Gastrocnemius medialis (tissue), 4 donors: ENCODE results near the gene TRABD2A. TPM values are rescaled to one million over a fixed set of nuclear protein-coding genes. Genes with fewer than 3 reads are reported as not detected.

ENCODE experiments used
- total RNA-seq, 4 donors: library from RNA; depleted of rRNA; stranded (reverse); fragments of >200 nt; gene quantifications; one replicate each; pipeline versions ENCODE4 v1.1.0 to v1.2.3, GENCODE V29; 2016

Gene TRABD2A
- total RNA-seq, 4 donors from 2014 or later: 0.27 to 0.97 (median 0.64) TPM

Other genes starting within 250 kb of the TRABD2A start
- 100 to 1,000 TPM; 329 to 954 (median 486) TPM for gene TMSB10, start 24.6 kb upstream of the TRABD2A start, total RNA-seq
- 100 to 1,000 TPM; 158 to 178 (median 165) TPM for gene KCMF1, start 90.1 kb upstream of the TRABD2A start, total RNA-seq